Measurements from ENCODE around the gene ZBED2. TPM values are rescaled to one million over a fixed set of nuclear protein-coding genes. Genes with fewer than 3 reads are reported as not detected.

Gene ZBED2
- total RNA-seq, 1 donor from 2014 or later: not detected

DNA sequence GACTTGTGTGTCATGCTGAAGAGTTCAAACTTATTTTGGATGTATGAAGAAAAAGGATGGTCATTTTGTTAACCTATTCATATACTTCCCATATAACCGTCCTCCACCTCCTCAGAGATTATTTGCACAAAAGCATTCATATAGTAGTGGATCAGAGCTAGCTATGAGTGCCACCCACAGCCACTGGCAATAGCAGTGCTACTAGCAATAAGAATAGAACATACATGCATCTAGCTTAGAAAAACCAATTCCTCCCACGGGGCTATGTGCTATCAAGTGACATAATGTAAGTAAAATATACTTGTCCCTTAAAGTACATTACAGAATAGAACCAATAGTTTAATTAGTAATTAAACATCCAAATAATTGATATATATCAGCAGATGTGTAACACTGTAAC lies 10.3 kb upstream of the ZBED2 start:
- DNase-seq (ENCODE audit: low spot score): no peak
- Mint-ChIP-seq H3K4me3 (ENCODE audit: unreplicated experiment) (no peak overlapping the region), H3K9me3 (ENCODE audit: unreplicated experiment) (no peaks in the 10 kb centered on the region), H3K27ac (ENCODE audit: unreplicated experiment) (no peak overlapping the region), H3K4me1 (ENCODE audit: unreplicated experiment) (no peaks in the 10 kb centered on the region), H3K27me3 (ENCODE audit: unreplicated experiment) (peaks cover 2% of the 10 kb centered on the region), H3K36me3 (ENCODE audit: low read depth, unreplicated experiment) (no peaks in the 10 kb centered on the region)
- TF ChIP-seq, protein P1, sequence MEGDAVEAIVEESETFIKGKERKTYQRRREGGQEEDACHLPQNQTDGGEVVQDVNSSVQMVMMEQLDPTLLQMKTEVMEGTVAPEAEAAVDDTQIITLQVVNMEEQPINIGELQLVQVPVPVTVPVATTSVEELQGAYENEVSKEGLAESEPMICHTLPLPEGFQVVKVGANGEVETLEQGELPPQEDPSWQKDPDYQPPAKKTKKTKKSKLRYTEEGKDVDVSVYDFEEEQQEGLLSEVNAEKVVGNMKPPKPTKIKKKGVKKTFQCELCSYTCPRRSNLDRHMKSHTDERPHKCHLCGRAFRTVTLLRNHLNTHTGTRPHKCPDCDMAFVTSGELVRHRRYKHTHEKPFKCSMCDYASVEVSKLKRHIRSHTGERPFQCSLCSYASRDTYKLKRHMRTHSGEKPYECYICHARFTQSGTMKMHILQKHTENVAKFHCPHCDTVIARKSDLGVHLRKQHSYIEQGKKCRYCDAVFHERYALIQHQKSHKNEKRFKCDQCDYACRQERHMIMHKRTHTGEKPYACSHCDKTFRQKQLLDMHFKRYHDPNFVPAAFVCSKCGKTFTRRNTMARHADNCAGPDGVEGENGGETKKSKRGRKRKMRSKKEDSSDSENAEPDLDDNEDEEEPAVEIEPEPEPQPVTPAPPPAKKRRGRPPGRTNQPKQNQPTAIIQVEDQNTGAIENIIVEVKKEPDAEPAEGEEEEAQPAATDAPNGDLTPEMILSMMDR (IDR thresholded peaks at IDR 0.05; ENCODE audit: unreplicated experiment): no peak

DNA sequence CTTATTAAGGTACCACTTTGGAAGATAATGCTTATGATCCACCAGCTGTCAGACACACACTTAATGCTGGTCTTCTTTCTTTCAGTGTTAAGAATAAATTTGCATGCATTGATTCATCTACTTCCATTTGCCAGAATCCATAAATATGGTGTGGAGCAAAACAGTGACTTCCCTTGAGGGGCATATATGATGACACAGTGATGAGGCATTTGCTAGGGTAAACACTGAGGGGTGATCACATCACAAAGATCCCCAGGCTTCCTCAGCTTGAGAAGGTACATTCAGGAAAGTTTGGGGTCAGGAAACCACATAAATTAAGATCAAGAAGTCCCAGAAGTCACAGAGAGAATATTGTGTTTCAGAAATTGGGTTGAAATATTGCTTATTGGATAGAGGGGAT lies 9.9 kb upstream of the ZBED2 start:
- Mint-ChIP-seq H3K27me3 (ENCODE audit: unreplicated experiment) (peaks cover 2% of the 10 kb centered on the region), H3K9me3 (ENCODE audit: unreplicated experiment) (no peaks in the 10 kb centered on the region), H3K27ac (ENCODE audit: unreplicated experiment) (no peak overlapping the region), H3K36me3 (ENCODE audit: low read depth, unreplicated experiment) (no peaks in the 10 kb centered on the region), H3K4me3 (ENCODE audit: unreplicated experiment) (no peak overlapping the region), H3K4me1 (ENCODE audit: unreplicated experiment) (no peaks in the 10 kb centered on the region)
- no peak for DNase-seq (ENCODE audit: low spot score)
- TF ChIP-seq, protein P1 (IDR thresholded peaks at IDR 0.05; ENCODE audit: unreplicated experiment): no peak

DNA sequence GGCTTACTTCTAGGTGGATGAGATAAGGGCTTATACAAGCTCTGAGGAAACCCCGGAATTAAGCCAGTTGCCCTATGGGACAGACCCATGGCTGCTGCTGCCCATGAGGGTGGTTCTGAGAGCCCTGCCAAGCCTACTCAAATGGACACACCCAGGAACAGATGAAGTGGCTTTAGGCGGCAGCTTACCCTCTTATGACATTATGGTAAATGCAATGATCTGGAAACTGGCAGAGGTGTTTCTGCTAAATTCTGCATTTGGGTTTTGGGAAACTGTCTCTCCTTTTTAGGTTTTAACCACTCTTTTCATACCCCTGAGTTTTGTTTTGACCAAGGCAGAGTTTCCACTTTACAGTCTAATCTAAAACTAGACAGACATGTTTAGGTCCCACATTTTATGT lies 9.0 kb upstream of the ZBED2 start:
- Mint-ChIP-seq H3K9me3 (ENCODE audit: unreplicated experiment) (no peaks in the 10 kb centered on the region), H3K4me1 (ENCODE audit: unreplicated experiment) (no peaks in the 10 kb centered on the region), H3K36me3 (ENCODE audit: low read depth, unreplicated experiment) (no peaks in the 10 kb centered on the region), H3K27ac (ENCODE audit: unreplicated experiment) (no peak overlapping the region), H3K27me3 (ENCODE audit: unreplicated experiment) (peaks cover 2% of the 10 kb centered on the region), H3K4me3 (ENCODE audit: unreplicated experiment) (no peak overlapping the region)
- TF ChIP-seq, protein P1 (IDR thresholded peaks at IDR 0.05; ENCODE audit: unreplicated experiment): no peak
- no peak for DNase-seq (ENCODE audit: low spot score)

DNA sequence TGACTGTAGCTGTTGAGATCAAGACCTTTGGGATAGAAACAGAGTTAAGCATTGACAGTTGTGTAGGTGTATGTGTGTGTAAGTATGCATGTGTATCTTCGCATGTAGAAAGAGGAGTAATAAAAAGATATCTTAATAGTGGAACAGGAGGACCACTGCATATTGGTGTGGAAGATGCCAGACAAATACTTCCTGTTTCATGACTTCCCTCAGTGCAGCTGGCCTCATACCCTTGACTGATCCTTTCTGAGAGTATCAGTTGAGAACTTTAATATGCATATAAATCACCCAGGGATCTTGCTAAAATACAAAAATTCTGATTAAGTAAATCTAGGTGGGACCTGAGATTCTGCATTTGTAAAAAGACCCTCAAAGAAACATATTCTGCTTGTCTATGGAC lies 8.5 kb upstream of the ZBED2 start:
- Mint-ChIP-seq H3K27ac (ENCODE audit: unreplicated experiment) (no peak overlapping the region), H3K27me3 (ENCODE audit: unreplicated experiment) (peaks cover 2% of the 10 kb centered on the region), H3K4me3 (ENCODE audit: unreplicated experiment) (no peak overlapping the region), H3K9me3 (ENCODE audit: unreplicated experiment) (no peaks in the 10 kb centered on the region), H3K4me1 (ENCODE audit: unreplicated experiment) (no peaks in the 10 kb centered on the region), H3K36me3 (ENCODE audit: low read depth, unreplicated experiment) (no peaks in the 10 kb centered on the region)
- TF ChIP-seq, protein P1 (IDR thresholded peaks at IDR 0.05; ENCODE audit: unreplicated experiment): no peak
- DNase-seq (ENCODE audit: low spot score): no peak

DNA sequence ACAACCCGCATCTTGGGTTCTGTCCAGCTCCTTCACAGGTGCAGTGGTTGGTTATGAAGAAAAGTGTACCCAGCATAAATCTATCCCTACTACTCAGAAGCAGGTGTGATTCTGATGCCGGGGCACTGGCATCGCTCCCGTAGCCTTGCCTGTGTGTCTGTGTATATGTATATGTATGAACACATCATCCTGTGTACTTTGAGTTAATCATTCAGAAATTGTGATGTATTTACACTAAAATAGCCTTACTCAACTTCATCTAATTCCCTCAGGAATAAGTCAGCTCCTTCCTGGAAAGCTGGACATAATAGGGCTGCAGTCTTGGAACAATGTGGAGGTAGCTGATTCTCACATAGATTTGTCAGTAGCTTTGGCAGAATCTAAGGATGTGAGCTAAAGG lies 6.7 kb upstream of the ZBED2 start:
- Mint-ChIP-seq H3K9me3 (ENCODE audit: unreplicated experiment) (no peaks in the 10 kb centered on the region), H3K4me1 (ENCODE audit: unreplicated experiment) (no peaks in the 10 kb centered on the region), H3K4me3 (ENCODE audit: unreplicated experiment) (no peak overlapping the region), H3K27ac (ENCODE audit: unreplicated experiment) (no peak overlapping the region), H3K36me3 (ENCODE audit: low read depth, unreplicated experiment) (no peaks in the 10 kb centered on the region), H3K27me3 (ENCODE audit: unreplicated experiment) (peaks cover 2% of the 10 kb centered on the region)
- DNase-seq (ENCODE audit: low spot score): no peak
- TF ChIP-seq, protein P1 (IDR thresholded peaks at IDR 0.05; ENCODE audit: unreplicated experiment): no peak
